GM19455 (cell line): Measurements from ENCODE around the gene WNT6.

ENCODE experiments used
- ATAC-seq: cut with Tn5 transposase; IDR thresholded peaks from one replicate; pipeline ENCODE4 v1.9.1; 2021; ENCODE audit not compliant: unreplicated experiment

WNT6 gene

DNA sequence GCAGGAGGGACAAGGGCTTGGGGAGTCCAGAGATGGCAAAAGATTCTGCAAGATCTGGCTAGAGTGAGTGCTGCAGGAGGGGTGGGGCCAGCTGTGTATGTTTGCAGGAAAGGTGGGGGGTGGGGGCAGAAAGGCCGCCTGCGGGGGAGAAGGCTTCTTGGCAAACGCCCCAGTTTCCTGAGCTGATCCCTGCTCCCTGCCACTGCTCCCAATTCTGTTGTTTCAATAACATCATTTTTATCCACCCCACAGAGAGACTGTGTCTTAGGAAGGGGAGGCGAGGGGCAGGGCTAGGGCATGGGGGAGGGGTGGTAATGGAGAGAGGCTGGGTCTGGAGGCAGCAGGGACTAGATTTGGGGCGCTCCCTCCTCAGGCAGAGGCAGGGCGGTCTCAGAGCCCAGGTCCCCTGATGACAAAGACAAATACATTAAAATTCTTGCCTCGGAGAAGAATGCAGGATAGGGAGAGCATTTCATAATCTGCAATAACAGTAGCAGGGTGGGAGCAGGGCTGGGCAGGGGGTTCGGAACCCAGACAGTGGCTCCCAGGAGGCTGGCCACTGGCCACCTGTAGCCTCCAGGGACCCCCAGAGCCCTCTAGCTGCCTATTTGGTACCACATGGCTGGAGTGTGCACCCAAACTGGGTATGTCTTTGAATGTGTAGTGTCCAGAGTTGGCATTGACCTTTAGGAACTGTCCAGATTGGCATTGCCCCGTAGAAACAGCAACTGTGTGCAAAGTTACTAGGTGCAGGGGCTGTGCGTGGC, 2.1 kb upstream of the WNT6 start:
- no peak for ATAC-seq

DNA sequence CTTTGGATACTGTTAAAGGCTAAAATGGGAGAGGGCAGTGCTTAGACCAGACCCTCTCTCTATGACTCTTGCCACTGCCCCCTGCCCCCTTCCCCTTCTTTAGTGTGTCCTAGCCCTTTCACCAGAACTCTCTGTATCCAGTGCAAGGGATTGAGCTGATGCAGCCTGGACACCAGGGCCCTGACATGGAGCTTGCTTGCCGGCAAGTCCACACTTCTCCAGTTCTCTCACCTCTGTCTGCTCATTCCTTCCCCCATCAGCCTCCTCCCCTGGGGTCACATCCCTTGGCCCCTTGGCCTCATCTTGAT, 1.5 kb upstream of the WNT6 start:
- ATAC-seq, result no peak

GRCh38 chr2:218858671-218859555, 692 bp upstream of the WNT6 start:
- ATAC-seq, result no peak

- ATAC-seq, result no peak
Measured at GRCh38 chr2:218859988-218860831, 605 bp downstream of the WNT6 start.

- ATAC-seq, result no peak
Measured at GRCh38 chr2:218860950-218861381, 1.4 kb downstream of the WNT6 start.

GRCh38 chr2:218861645-218862318, 2.2 kb downstream of the WNT6 start:
- no peak for ATAC-seq

DNA sequence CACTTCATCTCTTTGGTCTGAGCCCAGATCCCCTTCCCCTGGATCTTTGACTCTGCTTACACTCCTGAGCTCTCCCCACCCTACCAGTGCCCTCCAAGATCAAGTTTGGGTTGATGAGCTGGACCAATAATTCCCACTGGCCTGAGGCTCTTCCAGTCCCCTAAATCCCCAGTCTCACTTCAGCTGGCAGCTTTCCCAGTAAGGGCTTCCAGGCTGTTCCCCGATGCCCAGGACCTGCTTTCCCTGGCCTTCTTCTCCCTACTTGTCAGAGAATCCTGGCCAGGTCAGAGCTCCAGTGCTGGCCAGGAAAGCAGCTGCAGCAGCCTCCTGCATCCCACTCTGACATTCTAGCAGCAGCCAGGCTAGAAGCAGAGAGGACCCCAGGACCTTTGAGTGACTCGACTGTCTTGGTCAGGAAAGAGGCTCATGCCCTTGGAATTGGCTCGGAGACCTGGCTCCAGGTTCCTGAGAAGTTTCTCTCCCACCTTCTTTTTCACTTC, 3.5 kb downstream of the WNT6 start:
- ATAC-seq, result no peak

DNA sequence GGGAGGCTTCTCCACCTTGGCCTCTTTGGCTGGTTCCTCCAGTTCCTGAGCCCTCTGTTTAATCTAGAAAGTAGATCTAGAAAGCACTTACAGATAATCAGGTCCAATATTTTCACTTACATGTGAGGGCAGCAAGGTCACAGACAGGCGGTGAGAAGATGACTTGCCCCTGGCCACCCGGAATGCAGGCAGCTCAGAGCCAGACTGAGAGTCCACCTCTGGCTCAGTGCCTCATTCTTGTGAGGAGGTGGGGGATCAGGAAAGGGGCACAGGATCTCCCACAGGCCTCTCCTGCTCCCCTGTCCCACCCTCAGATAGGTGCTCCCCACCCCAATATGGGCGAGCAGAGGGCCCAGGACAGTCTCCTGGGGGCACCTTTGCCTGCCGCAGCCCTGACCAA, 5.8 kb downstream of the WNT6 start:
- ATAC-seq, result no peak

DNA sequence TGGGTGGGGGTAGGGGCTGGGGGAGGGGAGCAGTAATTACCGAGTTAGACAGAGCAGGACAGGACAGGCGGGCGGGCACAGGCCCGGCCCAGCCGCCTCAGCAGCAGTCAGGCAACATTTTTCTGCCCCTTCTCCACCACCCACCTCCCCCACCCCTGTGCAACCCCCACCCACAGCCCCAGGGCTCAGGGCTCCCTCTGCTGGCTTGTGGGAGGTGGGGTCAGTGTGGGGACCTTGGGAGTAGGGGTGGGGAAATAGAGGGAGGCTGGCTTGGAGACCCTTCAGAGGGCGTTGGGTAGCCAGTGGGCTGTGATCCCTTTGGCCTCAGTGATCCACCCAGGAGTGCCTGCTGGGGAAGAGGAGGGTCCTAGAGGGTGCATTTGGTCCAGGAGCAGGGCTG, 6.4 kb downstream of the WNT6 start:
- ATAC-seq, result no peak

DNA sequence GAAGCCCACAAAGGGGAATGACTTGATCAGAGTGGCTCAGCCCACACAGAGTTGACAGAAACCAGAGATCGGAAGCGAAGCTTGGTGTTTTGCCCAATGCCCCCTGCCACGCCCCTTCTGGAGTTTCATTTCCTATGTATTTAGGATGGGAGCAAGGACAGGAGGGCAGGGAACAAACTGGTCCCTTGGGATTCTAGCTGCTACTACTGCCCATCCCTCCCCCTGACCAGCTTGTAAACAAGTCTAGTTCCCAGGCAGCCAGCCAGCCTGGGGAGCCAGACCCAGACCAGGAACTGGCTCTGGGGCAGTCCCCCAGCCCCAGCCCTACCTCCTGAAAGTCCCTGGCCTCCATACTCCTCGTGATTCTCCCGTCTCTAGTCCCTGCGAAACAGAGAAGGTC, 8.3 kb downstream of the WNT6 start:
- no peak for ATAC-seq

- ATAC-seq, result no peak
Measured at GRCh38 chr2:218869064-218869463, 9.5 kb downstream of the WNT6 start.

DNA sequence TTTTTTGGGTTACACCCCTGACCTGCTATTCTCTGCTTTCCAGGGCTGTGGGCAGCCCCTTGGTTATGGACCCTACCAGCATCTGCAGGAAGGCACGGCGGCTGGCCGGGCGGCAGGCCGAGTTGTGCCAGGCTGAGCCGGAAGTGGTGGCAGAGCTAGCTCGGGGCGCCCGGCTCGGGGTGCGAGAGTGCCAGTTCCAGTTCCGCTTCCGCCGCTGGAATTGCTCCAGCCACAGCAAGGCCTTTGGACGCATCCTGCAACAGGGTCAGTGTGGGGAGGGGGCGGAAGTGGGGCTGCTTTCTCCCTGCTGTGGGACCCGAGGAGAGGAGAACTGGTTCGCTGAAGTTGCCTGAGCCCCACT, 11.4 kb downstream of the WNT6 start:
- ATAC-seq, result no peak

DNA sequence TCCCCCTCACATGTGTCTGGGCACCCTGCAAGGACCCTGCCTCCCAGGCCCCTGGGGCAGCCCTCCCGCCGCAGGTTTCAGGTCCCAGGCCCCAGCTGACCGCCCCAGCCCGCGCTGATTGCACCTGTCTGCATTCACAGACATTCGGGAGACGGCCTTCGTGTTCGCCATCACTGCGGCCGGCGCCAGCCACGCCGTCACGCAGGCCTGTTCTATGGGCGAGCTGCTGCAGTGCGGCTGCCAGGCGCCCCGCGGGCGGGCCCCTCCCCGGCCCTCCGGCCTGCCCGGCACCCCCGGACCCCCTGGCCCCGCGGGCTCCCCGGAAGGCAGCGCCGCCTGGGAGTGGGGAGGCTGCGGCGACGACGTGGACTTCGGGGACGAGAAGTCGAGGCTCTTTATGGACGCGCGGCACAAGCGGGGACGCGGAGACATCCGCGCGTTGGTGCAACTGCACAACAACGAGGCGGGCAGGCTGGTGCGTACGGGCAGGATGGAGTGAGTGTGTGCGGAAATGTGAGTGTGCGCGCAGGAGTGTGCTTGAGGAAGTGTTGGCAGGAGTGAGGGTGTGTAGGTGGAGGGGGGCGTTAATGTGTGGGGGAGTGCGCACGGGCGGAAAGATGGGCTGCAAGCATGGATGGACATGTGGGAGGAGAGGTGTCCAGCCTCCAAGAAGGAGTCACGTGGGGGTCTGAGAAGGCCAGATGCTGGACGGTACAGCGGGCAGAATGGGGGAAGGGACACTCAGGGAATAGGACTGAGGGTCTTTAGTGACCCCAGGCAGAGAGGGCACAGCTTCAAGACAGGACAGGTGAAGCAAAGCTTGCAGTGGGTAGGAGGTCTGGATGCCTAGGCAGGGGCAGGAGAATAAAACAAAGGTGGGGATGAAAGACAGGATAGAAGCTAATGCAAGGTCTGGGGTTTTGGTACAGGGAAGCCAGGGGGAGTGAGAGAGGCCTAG, 12.0 kb downstream of the WNT6 start:
- ATAC-seq, result no peak

- no peak for ATAC-seq
Measured at GRCh38 chr2:218872645-218873358, 13.2 kb downstream of the WNT6 start.

GRCh38 chr2:218873359-218874194, 14.0 kb downstream of the WNT6 start:
- ATAC-seq, result no peak

DNA sequence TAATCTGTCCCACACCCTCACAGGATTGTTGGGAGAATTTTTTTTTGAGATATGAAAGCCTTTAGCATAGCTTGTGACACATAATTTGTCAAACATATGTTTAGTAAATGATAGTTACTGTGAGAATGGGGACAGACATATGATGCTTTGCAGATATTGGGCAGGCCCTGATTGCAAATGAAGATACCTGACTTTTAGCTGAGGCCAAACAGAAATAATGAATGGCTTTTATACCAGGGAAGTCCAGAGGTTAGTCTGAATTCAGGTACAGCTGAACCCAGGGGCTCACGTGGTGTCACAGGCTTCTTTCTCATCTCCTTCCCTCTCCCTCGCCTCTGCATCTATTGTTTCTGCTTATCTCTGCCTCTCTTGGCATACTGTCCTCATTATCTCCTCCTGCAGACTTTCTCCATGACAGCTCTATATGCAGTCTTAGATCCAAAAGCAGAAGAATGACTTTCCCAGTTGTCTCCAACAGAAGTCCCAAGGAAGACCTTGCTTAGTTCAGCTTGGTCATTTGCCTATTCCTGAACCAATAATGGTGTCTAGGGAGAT, 16.2 kb downstream of the WNT6 start:
- ATAC-seq, result no peak

GRCh38 chr2:218876562-218877219, 17.1 kb downstream of the WNT6 start:
- no peak for ATAC-seq
